ENCODE results near the gene JMJD7.

DNA sequence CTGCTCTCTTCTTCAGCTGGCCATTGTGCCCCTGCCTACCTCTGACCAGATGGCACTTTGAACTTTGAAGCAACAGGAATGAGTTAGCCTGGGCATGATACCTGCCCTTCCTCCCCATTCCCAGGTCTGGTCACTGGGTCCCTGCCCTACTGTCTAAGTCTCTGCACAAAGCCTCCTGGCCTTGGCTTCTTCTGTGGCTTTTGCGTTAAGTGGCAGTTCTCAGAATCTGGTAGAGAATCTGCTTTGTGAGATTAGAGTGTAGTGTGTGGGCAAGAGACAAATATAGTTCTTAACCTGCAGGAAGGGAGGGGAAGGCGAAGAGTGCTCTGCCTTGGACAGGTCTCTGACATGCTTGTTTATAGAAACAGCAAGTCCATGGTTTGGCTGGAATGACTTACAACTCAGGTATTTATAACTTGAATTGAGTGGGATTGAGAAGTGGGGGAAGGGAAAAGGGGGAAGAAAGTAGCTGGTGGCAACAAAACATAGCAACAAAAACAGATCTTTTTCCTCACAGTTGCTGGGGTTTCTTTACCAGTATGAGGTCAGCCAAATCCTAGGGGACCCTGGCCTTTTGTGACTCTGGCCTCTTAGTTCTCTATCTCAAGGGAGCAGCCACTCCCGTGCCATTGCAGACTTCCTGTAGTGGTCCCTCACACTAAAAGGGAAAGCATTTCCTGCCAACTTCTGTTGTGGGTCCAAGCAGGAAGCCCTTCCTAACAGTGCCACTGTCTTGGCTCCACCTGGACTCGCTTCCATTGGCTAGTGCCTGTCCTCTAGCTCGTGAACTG lies 36.9 kb upstream of the JMJD7 start:
- TF ChIP-seq, protein P1, sequence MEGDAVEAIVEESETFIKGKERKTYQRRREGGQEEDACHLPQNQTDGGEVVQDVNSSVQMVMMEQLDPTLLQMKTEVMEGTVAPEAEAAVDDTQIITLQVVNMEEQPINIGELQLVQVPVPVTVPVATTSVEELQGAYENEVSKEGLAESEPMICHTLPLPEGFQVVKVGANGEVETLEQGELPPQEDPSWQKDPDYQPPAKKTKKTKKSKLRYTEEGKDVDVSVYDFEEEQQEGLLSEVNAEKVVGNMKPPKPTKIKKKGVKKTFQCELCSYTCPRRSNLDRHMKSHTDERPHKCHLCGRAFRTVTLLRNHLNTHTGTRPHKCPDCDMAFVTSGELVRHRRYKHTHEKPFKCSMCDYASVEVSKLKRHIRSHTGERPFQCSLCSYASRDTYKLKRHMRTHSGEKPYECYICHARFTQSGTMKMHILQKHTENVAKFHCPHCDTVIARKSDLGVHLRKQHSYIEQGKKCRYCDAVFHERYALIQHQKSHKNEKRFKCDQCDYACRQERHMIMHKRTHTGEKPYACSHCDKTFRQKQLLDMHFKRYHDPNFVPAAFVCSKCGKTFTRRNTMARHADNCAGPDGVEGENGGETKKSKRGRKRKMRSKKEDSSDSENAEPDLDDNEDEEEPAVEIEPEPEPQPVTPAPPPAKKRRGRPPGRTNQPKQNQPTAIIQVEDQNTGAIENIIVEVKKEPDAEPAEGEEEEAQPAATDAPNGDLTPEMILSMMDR (conservative IDR thresholded peaks at IDR 0.05; ENCODE audit: low read length), result no peak
- no peak for TF ChIP-seq EZH2phosphoT487 (IDR thresholded peaks at IDR 0.05; ENCODE audit: borderline replicate concordance)

Measured in Loucy (cell line).